ENCODE results near the gene QPRT.
"Not testable (repeated sequence)": the region's sequence is repeated elsewhere in the genome, so short reads cannot be mapped to it uniquely, and the experiment has no call there.

QPRT gene

DNA sequence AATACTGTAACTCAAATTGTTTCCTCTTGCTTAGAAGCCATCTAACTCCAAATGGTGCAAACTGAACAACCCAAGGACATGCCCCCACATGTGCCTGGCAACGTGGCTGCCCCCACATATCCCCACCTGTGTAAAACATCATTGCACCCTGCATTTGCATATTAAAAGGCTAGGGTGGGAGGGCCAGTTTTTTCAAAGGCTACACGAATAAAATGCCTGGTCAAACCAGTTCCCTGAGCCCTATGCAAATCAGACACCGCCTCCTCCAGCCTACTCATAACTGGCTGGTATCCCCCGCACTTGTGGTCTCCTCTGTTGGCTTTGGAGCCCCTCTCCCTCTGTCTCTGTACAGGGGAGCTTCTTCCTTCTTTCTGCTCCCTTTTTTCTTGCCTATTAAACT, 40.1 kb downstream of the QPRT start:
- DNase-seq (ENCODE audit: low read depth in 2 of 2), result no peak

- no peak for DNase-seq (ENCODE audit: low read depth in 2 of 2)
These were observed 41.7 kb downstream of the QPRT start for GRCh38 chr16:29720703-29721102.

DNA sequence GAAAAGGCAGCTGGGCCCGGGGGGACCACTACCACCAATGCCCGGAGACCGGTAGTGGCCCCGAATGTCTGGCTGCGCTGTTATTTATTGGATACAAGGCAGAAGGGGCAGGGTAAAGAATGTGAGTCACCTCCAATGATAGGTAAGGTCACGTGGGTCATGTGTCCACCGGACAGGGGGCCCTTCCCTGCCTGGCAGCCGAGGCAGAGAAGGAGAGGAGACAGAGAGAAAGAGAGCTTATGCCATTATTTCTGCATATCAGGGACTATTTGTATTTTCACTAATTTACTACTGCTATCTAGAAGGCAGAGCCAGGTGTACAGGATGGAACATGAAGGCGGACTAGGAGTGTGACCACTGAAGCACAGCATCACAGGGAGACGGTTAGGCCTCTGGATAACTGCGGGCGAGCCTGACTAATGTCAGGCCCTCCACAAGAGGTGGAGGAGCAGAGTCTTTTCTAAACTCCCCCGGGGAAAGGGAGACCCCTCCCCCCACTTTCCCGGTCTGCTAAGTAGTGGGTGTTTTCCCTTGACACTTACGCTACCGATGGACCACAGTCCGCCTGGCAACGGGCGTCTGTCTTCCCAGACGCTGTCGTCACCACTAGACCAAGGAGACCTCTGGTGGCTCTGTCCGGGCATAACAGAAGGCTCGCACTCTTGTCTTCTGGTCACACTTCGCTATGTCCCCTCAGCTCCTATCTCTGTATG, 42.3 kb downstream of the QPRT start:
- not testable (repeated sequence) for DNase-seq (ENCODE audit: low read depth in 2 of 2)

GRCh38 chr16:29726845-29727377, 47.9 kb downstream of the QPRT start:
- no peak for DNase-seq (ENCODE audit: low read depth in 2 of 2)

GRCh38 chr16:29727452-29727851, 48.5 kb downstream of the QPRT start:
- no peak for DNase-seq (ENCODE audit: low read depth in 2 of 2)

DNA sequence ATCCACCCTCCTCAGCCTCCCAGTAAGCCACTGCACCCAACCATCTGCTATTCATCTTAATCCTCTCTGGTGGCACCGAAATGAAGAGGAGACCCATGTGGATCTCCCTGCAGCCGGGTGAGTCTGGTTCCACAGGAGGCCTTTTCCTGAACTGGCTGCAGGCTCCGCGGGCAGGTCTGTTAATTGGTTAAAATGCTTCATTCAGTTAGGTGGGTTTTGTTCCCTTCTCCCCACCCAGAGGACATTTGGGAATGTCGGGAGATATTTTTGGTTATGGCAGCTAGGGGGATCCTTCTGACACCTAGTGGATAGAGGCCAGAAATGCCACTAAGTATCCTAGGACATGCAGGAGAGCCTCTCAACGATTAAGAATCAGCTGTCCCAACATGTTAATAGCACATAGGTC, 50.1 kb downstream of the QPRT start:
- DNase-seq (ENCODE audit: low read depth in 2 of 2), result no peak

DNA sequence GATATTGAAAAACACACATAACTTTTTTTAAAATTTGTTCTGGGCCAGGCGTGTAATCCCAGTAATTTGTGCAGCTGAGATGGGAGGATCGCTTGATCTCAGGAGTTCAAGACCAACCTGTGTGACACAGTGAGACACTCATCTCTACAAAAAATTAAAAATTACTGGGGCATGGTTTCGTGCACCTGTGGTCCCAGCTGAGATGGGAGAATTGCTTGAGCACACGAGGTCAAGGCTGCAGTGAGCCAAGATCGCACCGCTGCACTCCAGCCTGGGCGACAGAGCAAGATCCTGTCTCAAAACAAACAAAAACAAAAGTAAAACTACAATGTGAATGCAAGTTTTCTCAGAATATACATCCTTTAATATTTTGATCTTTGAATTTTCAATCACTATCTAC, 51.7 kb downstream of the QPRT start:
- DNase-seq (ENCODE audit: low read depth in 2 of 2), result no peak

DNA sequence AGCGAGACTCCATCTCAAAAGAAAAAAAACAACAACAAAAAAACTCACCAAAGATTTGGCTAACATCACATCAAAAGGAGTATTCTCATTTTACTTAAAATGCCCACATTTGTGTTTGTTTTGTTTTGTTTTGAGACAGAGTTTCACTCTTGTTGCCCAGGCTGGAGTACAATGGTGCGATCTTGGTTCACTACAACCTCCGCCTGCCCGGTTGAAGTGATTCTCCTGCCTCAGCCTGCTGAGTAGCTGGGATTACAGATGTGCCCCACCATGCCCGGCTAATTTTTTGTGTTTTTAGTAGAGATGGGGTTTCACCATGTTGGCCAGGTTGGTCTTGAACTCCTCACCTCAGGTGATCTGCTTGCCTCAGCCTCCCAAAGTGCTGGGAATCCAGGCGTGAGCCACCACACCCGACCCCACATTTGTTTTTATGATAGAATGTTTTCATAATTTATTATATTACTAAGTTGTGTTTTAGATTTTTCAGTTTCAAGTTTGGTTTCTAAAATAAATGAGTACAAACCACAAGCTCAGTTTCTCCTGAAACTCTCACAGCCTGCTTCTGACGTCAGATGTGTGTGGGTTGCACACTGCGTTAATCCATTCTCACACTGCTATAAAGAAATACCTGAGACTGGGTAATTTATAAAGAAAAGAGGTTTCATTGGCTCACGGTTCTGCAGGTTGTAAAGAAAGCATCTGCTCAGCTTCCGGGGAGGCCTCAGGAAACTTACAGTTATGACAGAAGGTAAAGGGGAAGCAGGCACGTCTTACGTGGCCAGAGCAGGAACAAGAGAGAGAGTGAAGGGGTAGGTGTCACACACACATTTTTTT, 53.0 kb downstream of the QPRT start:
- peak; percentile 36 to 43 for DNase-seq (ENCODE audit: low read depth in 2 of 2)

- no peak for DNase-seq (ENCODE audit: low read depth in 2 of 2)
These were observed 55.8 kb downstream of the QPRT start for GRCh38 chr16:29734786-29735185.

GRCh38 chr16:29736112-29736511, 57.1 kb downstream of the QPRT start:
- DNase-seq (ENCODE audit: low read depth in 2 of 2), result no peak

DNA sequence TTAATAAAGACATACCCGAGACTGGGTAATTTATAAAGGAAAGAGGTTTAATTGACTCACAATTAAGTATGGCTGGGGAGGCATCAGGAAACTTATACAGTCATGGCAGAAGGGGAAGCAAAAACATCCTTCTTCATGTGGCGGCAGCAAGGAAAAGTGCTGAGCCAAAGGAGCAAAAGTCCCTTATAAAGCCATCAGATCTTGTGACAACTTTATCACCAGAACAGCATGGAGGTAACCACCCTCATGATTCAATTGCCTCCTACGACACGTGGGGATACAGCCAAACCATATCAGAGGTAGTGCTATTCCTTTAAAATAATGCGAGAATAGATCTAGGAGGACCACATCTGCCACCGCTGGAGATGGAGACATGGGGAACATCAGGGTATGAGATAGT, 57.8 kb downstream of the QPRT start:
- DNase-seq (ENCODE audit: low read depth in 2 of 2), result no peak

- DNase-seq (ENCODE audit: low read depth in 2 of 2), result no peak
These were observed 58.7 kb downstream of the QPRT start for GRCh38 chr16:29737713-29738112.

DNA sequence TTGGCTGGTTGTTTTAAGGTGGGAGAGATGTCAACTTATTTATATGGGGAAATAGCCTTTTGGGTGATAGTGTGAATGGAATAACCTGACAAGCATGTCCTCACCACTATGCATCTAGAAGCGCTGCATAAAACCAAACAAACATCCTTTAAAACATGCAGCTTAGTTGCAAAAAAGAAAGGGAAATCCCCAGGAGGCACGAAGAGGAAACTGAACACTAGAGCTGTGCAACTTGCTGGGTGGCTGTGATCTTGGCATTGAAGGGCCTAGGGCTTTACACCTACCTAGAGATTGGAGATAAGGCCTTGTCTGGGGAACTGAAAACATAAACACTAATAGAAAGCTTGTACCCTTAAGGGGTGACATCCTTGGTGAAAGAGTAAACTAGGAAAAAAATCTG, 59.5 kb downstream of the QPRT start:
- peak in 1 of 2 donors; percentile 30 for DNase-seq (ENCODE audit: low read depth in 2 of 2)

GRCh38 chr16:29739927-29740629, 61.1 kb downstream of the QPRT start:
- DNase-seq (ENCODE audit: low read depth in 2 of 2), result not testable (repeated sequence)

DNA sequence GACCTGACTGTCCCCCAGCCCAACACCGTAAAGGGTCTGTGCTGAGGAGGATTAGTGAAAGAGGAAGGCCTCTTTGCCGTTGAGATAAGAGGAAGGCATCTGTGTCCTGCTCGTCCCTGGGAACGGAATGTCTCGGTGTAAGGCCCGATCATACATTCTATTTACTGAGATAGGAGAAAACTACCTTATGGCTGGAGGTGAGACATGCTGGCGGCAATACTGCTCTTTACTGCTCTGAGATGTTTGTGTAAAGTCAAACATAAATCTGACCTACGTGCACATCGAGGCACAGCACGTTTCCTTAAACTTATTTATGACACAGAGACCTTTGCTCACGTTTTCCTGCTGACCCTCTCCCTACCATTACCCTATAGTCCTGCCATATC, 61.6 kb downstream of the QPRT start:
- DNase-seq (ENCODE audit: low read depth in 2 of 2), result not testable (repeated sequence)

DNA sequence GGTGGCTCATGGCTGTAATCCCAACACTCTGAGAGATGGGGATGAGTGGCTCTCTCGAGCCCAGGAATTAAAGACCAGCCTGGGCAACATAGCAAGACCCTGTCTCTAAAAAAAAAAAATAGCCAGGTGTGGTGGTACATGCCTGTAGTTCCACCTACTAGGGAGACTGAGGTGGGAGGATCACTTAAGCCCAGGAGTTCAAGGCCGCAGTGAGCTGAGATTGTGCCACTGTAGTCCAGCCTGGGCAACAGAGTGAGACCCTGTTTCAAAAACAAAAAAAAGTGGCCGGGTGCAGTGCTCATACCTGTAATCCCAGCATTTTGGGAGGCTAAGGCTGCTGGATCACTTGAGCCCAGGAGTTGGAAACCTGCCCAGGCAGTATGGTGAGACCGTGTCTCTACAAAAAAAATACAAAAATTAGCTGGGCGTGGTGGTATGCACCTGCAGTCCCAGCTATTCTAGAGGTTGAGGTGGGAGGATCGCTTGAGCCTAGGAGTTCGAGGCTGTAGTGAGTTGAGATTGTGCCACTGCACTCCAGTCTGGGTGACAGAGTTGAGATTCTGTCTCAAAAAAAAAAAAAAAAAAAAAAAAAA, 63.8 kb downstream of the QPRT start:
- DNase-seq (ENCODE audit: low read depth in 2 of 2), result no peak

GRCh38 chr16:29743475-29743826, 64.5 kb downstream of the QPRT start:
- DNase-seq (ENCODE audit: low read depth in 2 of 2), result no peak

GRCh38 chr16:29743827-29744531, 65.0 kb downstream of the QPRT start:
- DNase-seq (ENCODE audit: low read depth in 2 of 2), result no peak

GRCh38 chr16:29744541-29745101, 65.6 kb downstream of the QPRT start:
- DNase-seq (ENCODE audit: low read depth in 2 of 2), result no peak

DNA sequence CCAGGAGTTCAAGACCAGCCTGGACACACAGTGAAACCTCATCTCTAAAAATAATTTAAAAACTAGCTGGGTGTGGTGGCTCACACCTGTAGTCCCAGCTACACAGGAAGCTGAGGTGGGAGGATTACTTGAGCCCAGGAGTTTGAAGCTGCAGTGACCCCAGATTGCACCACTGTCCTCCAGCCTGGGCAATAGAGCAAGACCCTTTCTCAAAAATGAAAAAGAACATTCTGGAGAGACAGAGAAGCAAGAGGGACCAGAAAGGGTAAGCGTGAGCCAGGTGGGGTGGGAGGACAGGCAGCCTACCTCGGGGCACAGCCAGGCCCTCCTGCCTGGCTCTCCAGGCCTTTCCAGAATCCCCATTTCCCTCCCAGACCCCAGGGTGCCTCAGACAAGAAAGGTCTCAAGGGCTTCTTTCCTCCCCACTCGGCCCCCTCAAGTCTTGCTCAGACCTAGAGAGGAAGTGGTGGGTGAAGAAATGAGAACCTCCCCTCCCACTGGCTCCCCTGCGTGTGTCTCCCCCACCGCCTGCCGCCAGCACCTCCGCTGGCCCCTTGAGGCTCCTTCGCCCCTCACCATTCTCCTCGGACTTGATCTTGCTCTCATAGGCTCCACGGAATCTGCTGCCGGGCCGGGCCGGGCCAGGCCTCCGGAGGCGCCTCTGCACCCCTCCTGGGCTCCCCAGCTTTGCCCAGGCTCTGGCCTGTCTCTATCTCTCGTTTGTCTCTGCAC, 66.3 kb downstream of the QPRT start:
- DNase-seq (ENCODE audit: low read depth in 2 of 2), result peak; percentile 51 to 52
